GM23338 (cell line): ENCODE results near the gene TNIP1. TPM values are rescaled to one million over a fixed set of nuclear protein-coding genes. Genes with fewer than 3 reads are reported as not detected.

Source experiments
- ATAC-seq: fragments of 200-7000 bp; cut with Tn5 transposase; 3 replicates; pipeline ENCODE4 v1.9.1; 2020
- DNase-seq: peaks from one replicate; pipeline ENCODE4 v3.0.0-alpha.2; 2015; ENCODE audit warnings: low spot score
- H2AFZ ChIP-seq: fragments of 200-600 bp; sonication (generic); 2 replicates; pipeline ENCODE4 v1.8.0; 2016; ENCODE audit warnings: antibody characterized with exemption, mild to moderate bottlenecking, moderate library complexity
- H3F3A ChIP-seq: fragments of 200-600 bp; sonication (generic); replicated peaks from 2 replicates; pipeline ENCODE4 v1.8.0; 2017; ENCODE audit warnings: antibody characterized with exemption, mixed run types, low read depth
- H3K27ac ChIP-seq: fragments of 200-600 bp; sonication (generic); 2 replicates; pipeline ENCODE4 v1.6.1; 2016; ENCODE audit warnings: low read depth
- H3K27me3 ChIP-seq: fragments of 200-600 bp; sonication (generic); 2 replicates; pipeline ENCODE4 v1.8.0; 2016; ENCODE audit warnings: mild to moderate bottlenecking, mixed run types, moderate library complexity; ENCODE audit not compliant: insufficient read depth
- H3K36me3 ChIP-seq: fragments of 200-600 bp; sonication (generic); 2 replicates; pipeline ENCODE4 v1.8.0; 2016; ENCODE audit warnings: mild to moderate bottlenecking; ENCODE audit not compliant: insufficient read depth
- H3K4me1 ChIP-seq: fragments of 200-600 bp; sonication (generic); 2 replicates; pipeline ENCODE4 v1.8.0; 2016; ENCODE audit warnings: mild to moderate bottlenecking, moderate library complexity; ENCODE audit not compliant: insufficient read depth
- H3K4me2 ChIP-seq: fragments of 200-600 bp; sonication (generic); 2 replicates; pipeline ENCODE4 v1.7.1; 2017; ENCODE audit warnings: mixed run types
- H3K4me3 ChIP-seq: fragments of 200-600 bp; sonication (generic); 2 replicates; pipeline ENCODE4 v1.6.1; 2016; ENCODE audit warnings: mixed run types
- H3K79me2 ChIP-seq: fragments of 200-600 bp; sonication (generic); replicated peaks from 2 replicates; pipeline ENCODE4 v1.8.0; 2017; ENCODE audit warnings: mild to moderate bottlenecking; ENCODE audit not compliant: insufficient read depth
- H3K9me2 ChIP-seq: fragments of 200-600 bp; sonication (generic); 2 replicates; pipeline ENCODE4 v1.8.0; 2017; ENCODE audit not compliant: insufficient read depth
- H4K20me1 ChIP-seq: fragments of 200-600 bp; sonication (generic); replicated peaks from 2 replicates; pipeline ENCODE4 v1.8.0; 2017; ENCODE audit warnings: mild to moderate bottlenecking; ENCODE audit not compliant: insufficient read depth
- H3K27ac Mint-ChIP-seq: 2 replicates; pipeline ENCODE4 v1.8.0; 2020; ENCODE audit warnings: inconsistent platforms, mild to moderate bottlenecking, moderate library complexity, mixed read lengths
- H3K27me3 Mint-ChIP-seq: 3 replicates; pipeline ENCODE4 v1.8.0; 2022; ENCODE audit warnings: low read depth, mild to moderate bottlenecking, moderate library complexity, mixed read lengths, inconsistent platforms; ENCODE audit not compliant: insufficient read depth, poor library complexity
- H3K36me3 Mint-ChIP-seq: 3 replicates; pipeline ENCODE4 v1.8.0; 2021; ENCODE audit warnings: low read depth, mild to moderate bottlenecking, inconsistent platforms, moderate library complexity, mixed read lengths
- H3K4me1 Mint-ChIP-seq: 3 replicates; pipeline ENCODE4 v1.8.0; 2020; ENCODE audit warnings: mild to moderate bottlenecking, inconsistent platforms, mixed read lengths
- H3K4me3 Mint-ChIP-seq: 3 replicates; pipeline ENCODE4 v1.8.0; 2021; ENCODE audit warnings: moderate library complexity, mild to moderate bottlenecking, inconsistent platforms, mixed read lengths
- H3K9me3 Mint-ChIP-seq: 3 replicates; pipeline ENCODE4 v1.8.0; 2020; ENCODE audit warnings: moderate library complexity, mild to moderate bottlenecking, inconsistent platforms, mixed read lengths
- CREB1 ChIP-seq: fragments of 250-450 bp; sonication (Bioruptor Pico); IDR thresholded peaks from 2 replicates; pipeline ENCODE4 v1.5.0; 2020; ENCODE audit warnings: low read depth, mild to moderate bottlenecking, moderate library complexity
- EZH2 ChIP-seq: fragments of 200-600 bp; sonication (generic); IDR thresholded peaks from one replicate; pipeline ENCODE4 v1.8.0; 2017; ENCODE audit warnings: antibody characterized with exemption, mild to moderate bottlenecking, low read depth; ENCODE audit not compliant: unreplicated experiment
- EZH2phosphoT487 ChIP-seq: fragments of 200-600 bp; sonication (generic); IDR thresholded peaks from one replicate; pipeline ENCODE4 v1.8.1; 2018; ENCODE audit warnings: antibody characterized with exemption; ENCODE audit not compliant: unreplicated experiment
- JUNB ChIP-seq: IDR thresholded peaks from one replicate; pipeline ENCODE4 v1.6.1; 2016; ENCODE audit warnings: antibody characterized with exemption; ENCODE audit not compliant: unreplicated experiment
- NANOG ChIP-seq: IDR thresholded peaks from 2 replicates; pipeline ENCODE4 v1.6.1; 2016; ENCODE audit warnings: antibody characterized with exemption, borderline replicate concordance
- POLR2AphosphoS5 ChIP-seq: IDR thresholded peaks from 2 replicates; pipeline ENCODE4 v1.6.1; 2016; ENCODE audit warnings: antibody characterized with exemption, low read depth
- ZNF114 ChIP-seq: fragments of 250-450 bp; sonication (Bioruptor Pico); IDR thresholded peaks from 2 replicates; pipeline ENCODE4 v1.5.0; 2020; ENCODE audit warnings: mild to moderate bottlenecking, moderate library complexity
- ZNF331 ChIP-seq: fragments of 250-450 bp; sonication (Bioruptor Pico); IDR thresholded peaks from 2 replicates; pipeline ENCODE4 v1.5.0; 2020; ENCODE audit warnings: low read depth, mild to moderate bottlenecking, moderate library complexity
- polyA plus RNA-seq: library from polyadenylated mRNA; unstranded; fragments of >200 nt; fragmentation: Nextera tagmentation; extraction: Ambion mirVana; gene quantifications from 2 replicates; pipeline ENCODE4 v1.2.1, GENCODE V29; 2016
- total RNA-seq: library from RNA; depleted of rRNA; stranded (reverse); fragments of >200 nt; shearing (Covaris generic); gene quantifications from 2 replicates; pipeline ENCODE4 v1.2.3, GENCODE V29; 2014
- TF ChIP-seq, protein P1 (sequence below), 2 experiments: fragments of 200-600 bp in 1 of 2; sonication (generic) in 1 of 2; conservative IDR thresholded peaks; 2 replicates each; pipeline versions ENCODE4 v1.5.1 to v1.6.1; 2016 to 2017; ENCODE audit warnings: antibody characterized with exemption in 2 of 2, low read depth in 2 of 2, mild to moderate bottlenecking in 2 of 2, moderate library complexity in 1 of 2
- TF ChIP-seq, protein P2 (sequence below): IDR thresholded peaks from 2 replicates; pipeline ENCODE4 v1.6.1; 2016; ENCODE audit warnings: antibody characterized with exemption
- TF ChIP-seq, protein P3 (sequence below): fragments of 250-450 bp; sonication (Bioruptor Pico); IDR thresholded peaks from 2 replicates; pipeline ENCODE4 v1.5.0; 2020; ENCODE audit warnings: mild to moderate bottlenecking, moderate library complexity

TNIP1 gene
- total and polyA plus RNA-seq, 2 experiments from 2014 or later = 10.3 to 29.6 TPM

DNA sequence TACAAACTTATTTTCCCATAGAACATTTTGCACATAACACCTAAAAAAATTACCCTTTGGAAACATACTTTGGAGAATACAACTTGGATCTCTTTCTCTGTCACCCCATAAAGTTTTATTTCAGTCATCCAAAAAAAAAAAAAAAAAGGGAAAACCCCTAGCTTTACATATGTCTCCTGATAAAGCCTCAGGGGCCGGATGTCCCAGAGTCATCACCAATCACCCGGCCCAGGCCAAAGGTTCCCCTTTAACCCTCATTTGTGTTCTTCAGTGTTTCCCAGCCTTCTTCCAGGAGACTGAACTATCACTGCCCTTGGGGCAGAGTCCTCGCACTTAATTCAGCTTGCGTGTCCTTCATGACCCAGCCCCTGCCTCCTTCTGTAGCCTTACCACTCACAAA is 48.0 kb upstream of the TNIP1 start:
- no peaks in the 10 kb centered on the region for H3K79me2 ChIP-seq
- H3K27ac Mint-ChIP-seq = no peak overlapping the region
- peaks cover 6% of the 10 kb centered on the region for H4K20me1 ChIP-seq
- DNase-seq = no peak
- H3K9me3 Mint-ChIP-seq = no peaks in the 10 kb centered on the region
- H3K27me3 ChIP-seq = no peaks in the 10 kb centered on the region
- no peak for TF ChIP-seq EZH2phosphoT487
- TF ChIP-seq, protein P1, sequence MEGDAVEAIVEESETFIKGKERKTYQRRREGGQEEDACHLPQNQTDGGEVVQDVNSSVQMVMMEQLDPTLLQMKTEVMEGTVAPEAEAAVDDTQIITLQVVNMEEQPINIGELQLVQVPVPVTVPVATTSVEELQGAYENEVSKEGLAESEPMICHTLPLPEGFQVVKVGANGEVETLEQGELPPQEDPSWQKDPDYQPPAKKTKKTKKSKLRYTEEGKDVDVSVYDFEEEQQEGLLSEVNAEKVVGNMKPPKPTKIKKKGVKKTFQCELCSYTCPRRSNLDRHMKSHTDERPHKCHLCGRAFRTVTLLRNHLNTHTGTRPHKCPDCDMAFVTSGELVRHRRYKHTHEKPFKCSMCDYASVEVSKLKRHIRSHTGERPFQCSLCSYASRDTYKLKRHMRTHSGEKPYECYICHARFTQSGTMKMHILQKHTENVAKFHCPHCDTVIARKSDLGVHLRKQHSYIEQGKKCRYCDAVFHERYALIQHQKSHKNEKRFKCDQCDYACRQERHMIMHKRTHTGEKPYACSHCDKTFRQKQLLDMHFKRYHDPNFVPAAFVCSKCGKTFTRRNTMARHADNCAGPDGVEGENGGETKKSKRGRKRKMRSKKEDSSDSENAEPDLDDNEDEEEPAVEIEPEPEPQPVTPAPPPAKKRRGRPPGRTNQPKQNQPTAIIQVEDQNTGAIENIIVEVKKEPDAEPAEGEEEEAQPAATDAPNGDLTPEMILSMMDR (conservative IDR thresholded peaks at IDR 0.05; ENCODE audit: low read depth in 2 of 2) = no peak
- no peak for TF ChIP-seq CREB1 (CRISPR knock-in tag)
- TF ChIP-seq ZNF114 = no peak
- TF ChIP-seq JUNB = no peak
- no peak for TF ChIP-seq NANOG
- TF ChIP-seq, protein P2, sequence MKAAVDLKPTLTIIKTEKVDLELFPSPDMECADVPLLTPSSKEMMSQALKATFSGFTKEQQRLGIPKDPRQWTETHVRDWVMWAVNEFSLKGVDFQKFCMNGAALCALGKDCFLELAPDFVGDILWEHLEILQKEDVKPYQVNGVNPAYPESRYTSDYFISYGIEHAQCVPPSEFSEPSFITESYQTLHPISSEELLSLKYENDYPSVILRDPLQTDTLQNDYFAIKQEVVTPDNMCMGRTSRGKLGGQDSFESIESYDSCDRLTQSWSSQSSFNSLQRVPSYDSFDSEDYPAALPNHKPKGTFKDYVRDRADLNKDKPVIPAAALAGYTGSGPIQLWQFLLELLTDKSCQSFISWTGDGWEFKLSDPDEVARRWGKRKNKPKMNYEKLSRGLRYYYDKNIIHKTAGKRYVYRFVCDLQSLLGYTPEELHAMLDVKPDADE = no peak
- no peak for TF ChIP-seq EZH2
- TF ChIP-seq, protein P3, sequence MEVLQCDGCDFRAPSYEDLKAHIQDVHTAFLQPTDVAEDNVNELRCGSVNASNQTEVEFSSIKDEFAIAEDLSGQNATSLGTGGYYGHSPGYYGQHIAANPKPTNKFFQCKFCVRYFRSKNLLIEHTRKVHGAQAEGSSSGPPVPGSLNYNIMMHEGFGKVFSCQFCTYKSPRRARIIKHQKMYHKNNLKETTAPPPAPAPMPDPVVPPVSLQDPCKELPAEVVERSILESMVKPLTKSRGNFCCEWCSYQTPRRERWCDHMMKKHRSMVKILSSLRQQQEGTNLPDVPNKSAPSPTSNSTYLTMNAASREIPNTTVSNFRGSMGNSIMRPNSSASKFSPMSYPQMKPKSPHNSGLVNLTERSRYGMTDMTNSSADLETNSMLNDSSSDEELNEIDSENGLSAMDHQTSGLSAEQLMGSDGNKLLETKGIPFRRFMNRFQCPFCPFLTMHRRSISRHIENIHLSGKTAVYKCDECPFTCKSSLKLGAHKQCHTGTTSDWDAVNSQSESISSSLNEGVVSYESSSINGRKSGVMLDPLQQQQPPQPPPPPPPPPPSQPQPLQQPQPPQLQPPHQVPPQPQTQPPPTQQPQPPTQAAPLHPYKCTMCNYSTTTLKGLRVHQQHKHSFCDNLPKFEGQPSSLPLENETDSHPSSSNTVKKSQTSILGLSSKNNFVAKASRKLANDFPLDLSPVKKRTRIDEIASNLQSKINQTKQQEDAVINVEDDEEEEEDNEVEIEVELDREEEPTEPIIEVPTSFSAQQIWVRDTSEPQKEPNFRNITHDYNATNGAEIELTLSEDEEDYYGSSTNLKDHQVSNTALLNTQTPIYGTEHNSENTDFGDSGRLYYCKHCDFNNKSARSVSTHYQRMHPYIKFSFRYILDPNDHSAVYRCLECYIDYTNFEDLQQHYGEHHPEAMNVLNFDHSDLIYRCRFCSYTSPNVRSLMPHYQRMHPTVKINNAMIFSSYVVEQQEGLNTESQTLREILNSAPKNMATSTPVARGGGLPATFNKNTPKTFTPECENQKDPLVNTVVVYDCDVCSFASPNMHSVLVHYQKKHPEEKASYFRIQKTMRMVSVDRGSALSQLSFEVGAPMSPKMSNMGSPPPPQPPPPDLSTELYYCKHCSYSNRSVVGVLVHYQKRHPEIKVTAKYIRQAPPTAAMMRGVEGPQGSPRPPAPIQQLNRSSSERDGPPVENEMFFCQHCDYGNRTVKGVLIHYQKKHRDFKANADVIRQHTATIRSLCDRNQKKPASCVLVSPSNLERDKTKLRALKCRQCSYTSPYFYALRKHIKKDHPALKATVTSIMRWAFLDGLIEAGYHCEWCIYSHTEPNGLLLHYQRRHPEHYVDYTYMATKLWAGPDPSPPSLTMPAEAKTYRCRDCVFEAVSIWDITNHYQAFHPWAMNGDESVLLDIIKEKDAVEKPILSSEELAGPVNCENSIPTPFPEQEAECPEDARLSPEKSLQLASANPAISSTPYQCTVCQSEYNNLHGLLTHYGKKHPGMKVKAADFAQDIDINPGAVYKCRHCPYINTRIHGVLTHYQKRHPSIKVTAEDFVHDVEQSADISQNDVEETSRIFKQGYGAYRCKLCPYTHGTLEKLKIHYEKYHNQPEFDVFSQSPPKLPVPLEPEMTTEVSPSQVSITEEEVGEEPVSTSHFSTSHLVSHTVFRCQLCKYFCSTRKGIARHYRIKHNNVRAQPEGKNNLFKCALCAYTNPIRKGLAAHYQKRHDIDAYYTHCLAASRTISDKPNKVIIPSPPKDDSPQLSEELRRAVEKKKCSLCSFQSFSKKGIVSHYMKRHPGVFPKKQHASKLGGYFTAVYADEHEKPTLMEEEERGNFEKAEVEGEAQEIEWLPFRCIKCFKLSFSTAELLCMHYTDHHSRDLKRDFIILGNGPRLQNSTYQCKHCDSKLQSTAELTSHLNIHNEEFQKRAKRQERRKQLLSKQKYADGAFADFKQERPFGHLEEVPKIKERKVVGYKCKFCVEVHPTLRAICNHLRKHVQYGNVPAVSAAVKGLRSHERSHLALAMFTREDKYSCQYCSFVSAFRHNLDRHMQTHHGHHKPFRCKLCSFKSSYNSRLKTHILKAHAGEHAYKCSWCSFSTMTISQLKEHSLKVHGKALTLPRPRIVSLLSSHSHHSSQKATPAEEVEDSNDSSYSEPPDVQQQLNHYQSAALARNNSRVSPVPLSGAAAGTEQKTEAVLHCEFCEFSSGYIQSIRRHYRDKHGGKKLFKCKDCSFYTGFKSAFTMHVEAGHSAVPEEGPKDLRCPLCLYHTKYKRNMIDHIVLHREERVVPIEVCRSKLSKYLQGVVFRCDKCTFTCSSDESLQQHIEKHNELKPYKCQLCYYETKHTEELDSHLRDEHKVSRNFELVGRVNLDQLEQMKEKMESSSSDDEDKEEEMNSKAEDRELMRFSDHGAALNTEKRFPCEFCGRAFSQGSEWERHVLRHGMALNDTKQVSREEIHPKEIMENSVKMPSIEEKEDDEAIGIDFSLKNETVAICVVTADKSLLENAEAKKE (CRISPR knock-in tag) = no peak
- no peak for TF ChIP-seq ZNF331 (CRISPR knock-in tag)
- TF ChIP-seq POLR2AphosphoS5 = no peak
- no peak overlapping the region for H3K4me3 Mint-ChIP-seq
- no peak overlapping the region for H3K4me2 ChIP-seq
- peaks cover 12% of the 10 kb centered on the region for H3K27me3 Mint-ChIP-seq
- H3K36me3 Mint-ChIP-seq = peaks cover 24% of the 10 kb centered on the region
- peaks cover 13% of the 10 kb centered on the region for H3K36me3 ChIP-seq
- no peak overlapping the region for H3K4me3 ChIP-seq
- ATAC-seq = no peak
- H3K4me1 Mint-ChIP-seq = peaks cover 17% of the 10 kb centered on the region
- no peak overlapping the region for H2AFZ ChIP-seq
- H3K27ac ChIP-seq = no peak overlapping the region
- no peaks in the 10 kb centered on the region for H3K9me2 ChIP-seq
- no peaks in the 10 kb centered on the region for H3K4me1 ChIP-seq
- H3F3A ChIP-seq = no peaks in the 10 kb centered on the region
